HG03108 (cell line): Measurements from ENCODE around the gene SNCB.
A peak's percentile ranks its signal among the peaks of the same experiment; 100 is the strongest.

Experiments
- ATAC-seq: cut with Tn5 transposase; IDR thresholded peaks from one replicate; pipeline ENCODE4 v1.9.1; 2021; ENCODE audit warnings: moderate library complexity; ENCODE audit not compliant: unreplicated experiment

SNCB gene

GRCh38 chr5:176661676-176662075, 31.3 kb upstream of the SNCB start:
- ATAC-seq, result no peak

GRCh38 chr5:176660860-176661641, 30.7 kb upstream of the SNCB start:
- no peak for ATAC-seq

GRCh38 chr5:176660530-176660859, 30.2 kb upstream of the SNCB start:
- ATAC-seq, result no peak

GRCh38 chr5:176659860-176660461, 29.6 kb upstream of the SNCB start:
- no peak for ATAC-seq

GRCh38 chr5:176659512-176659839, 29.1 kb upstream of the SNCB start:
- ATAC-seq, result no peak

GRCh38 chr5:176658817-176659511, 28.6 kb upstream of the SNCB start:
- ATAC-seq, result no peak

- ATAC-seq, result peak; percentile 61
Observed at GRCh38 chr5:176658007-176658599, 27.8 kb upstream of the SNCB start.

GRCh38 chr5:176656467-176656990, 26.2 kb upstream of the SNCB start:
- no peak for ATAC-seq

GRCh38 chr5:176654856-176655255, 24.5 kb upstream of the SNCB start:
- no peak for ATAC-seq

GRCh38 chr5:176653401-176654385, 23.4 kb upstream of the SNCB start:
- no peak for ATAC-seq

- ATAC-seq, result no peak
Observed at GRCh38 chr5:176652136-176652535, 21.8 kb upstream of the SNCB start.

- no peak for ATAC-seq
Observed at GRCh38 chr5:176651472-176651980, 21.2 kb upstream of the SNCB start.

GRCh38 chr5:176650354-176650884, 20.1 kb upstream of the SNCB start:
- ATAC-seq, result no peak

GRCh38 chr5:176648474-176649194, 18.3 kb upstream of the SNCB start:
- no peak for ATAC-seq

- ATAC-seq, result no peak
Observed at GRCh38 chr5:176647843-176648473, 17.6 kb upstream of the SNCB start.

GRCh38 chr5:176647030-176647842, 16.9 kb upstream of the SNCB start, which contains the start of gene TSPAN17:
Gene TSPAN17, plus strand, starts transcription at chr5:176647484. Its CDS starts 132 bp downstream, at chr5:176647616.
- peak; percentile 95 for ATAC-seq

GRCh38 chr5:176646707-176647029, 16.3 kb upstream of the SNCB start:
- no peak for ATAC-seq
